Left renal pelvis (tissue), 4 donors: ENCODE measurements around the gene KLK10. TPM values are rescaled to one million over a fixed set of nuclear protein-coding genes. Genes with fewer than 3 reads are reported as not detected.
"Not testable (repeated sequence)": the region's sequence is repeated elsewhere in the genome, so short reads cannot be mapped to it uniquely, and the experiment has no call there.

Experiments
- DNase-seq, 4 donors: peaks; one replicate each; pipeline ENCODE4 v3.0.0-alpha.2; 2013; ENCODE audit warnings: low read depth in 4 of 4, low spot score in 3 of 4
- polyA plus RNA-seq, 4 donors: library from polyadenylated mRNA; unstranded; fragments of 120-200 nt; gene quantifications; one replicate each; pipeline ENCODE4 v1.2.1, GENCODE V29; 2013; ENCODE audit not compliant: insufficient read length in 4 of 4

Gene KLK10
- polyA plus RNA-seq, 4 donors = 0.20 to 6.1 (median 0.42) TPM

GRCh38 chr19:51003316-51003715 is 16.2 kb downstream of the KLK10 start:
- DNase-seq = no peak

- no peak for DNase-seq
Observed at GRCh38 chr19:51002542-51003311, 16.8 kb downstream of the KLK10 start.

- no peak for DNase-seq
Observed at GRCh38 chr19:51002089-51002532, 17.4 kb downstream of the KLK10 start.

- no peak for DNase-seq
Observed at GRCh38 chr19:51001515-51001914, 18.0 kb downstream of the KLK10 start, which contains the start of gene KLK8. Gene KLK8 (minus strand): TSS chr19:51001604. CDS start chr19:51001167, 437 bp downstream.

- no peak for DNase-seq
Observed at GRCh38 chr19:51000981-51001380, 18.5 kb downstream of the KLK10 start.

GRCh38 chr19:51000426-51000825 is 19.1 kb downstream of the KLK10 start:
- no peak for DNase-seq

GRCh38 chr19:50998686-50999085 is 20.8 kb downstream of the KLK10 start:
- no peak for DNase-seq

GRCh38 chr19:50998061-50998460 is 21.4 kb downstream of the KLK10 start:
- no peak for DNase-seq

GRCh38 chr19:50994129-50994528 is 25.4 kb downstream of the KLK10 start:
- DNase-seq = no peak

GRCh38 chr19:50992666-50993035 is 26.9 kb downstream of the KLK10 start:
- no peak for DNase-seq

- not testable (repeated sequence) for DNase-seq
Observed at GRCh38 chr19:50984416-50984815, 35.1 kb downstream of the KLK10 start.

- no peak for DNase-seq
Observed at GRCh38 chr19:50983625-50984292, 35.8 kb downstream of the KLK10 start, which contains the start of gene KLK7. Gene KLK7 (minus strand): TSS chr19:50983917. CDS start chr19:50982399, 1,518 bp downstream.

GRCh38 chr19:50982186-50982585 is 37.3 kb downstream of the KLK10 start:
- DNase-seq = no peak

GRCh38 chr19:50981587-50982146 is 37.8 kb downstream of the KLK10 start:
- no peak for DNase-seq

- DNase-seq = no peak
Observed at GRCh38 chr19:50980208-50980607, 39.3 kb downstream of the KLK10 start.

- no peak for DNase-seq
Observed at GRCh38 chr19:50979758-50980157, 39.8 kb downstream of the KLK10 start.

GRCh38 chr19:50978772-50979390 is 40.6 kb downstream of the KLK10 start:
- DNase-seq = no peak

GRCh38 chr19:50977626-50978025 is 41.9 kb downstream of the KLK10 start:
- DNase-seq = no peak

- no peak for DNase-seq
Observed at GRCh38 chr19:50975766-50976165, 43.7 kb downstream of the KLK10 start.

GRCh38 chr19:50974702-50975556 is 44.6 kb downstream of the KLK10 start:
- no peak for DNase-seq
